ENCODE measurements around the gene RBMS2.

DNA sequence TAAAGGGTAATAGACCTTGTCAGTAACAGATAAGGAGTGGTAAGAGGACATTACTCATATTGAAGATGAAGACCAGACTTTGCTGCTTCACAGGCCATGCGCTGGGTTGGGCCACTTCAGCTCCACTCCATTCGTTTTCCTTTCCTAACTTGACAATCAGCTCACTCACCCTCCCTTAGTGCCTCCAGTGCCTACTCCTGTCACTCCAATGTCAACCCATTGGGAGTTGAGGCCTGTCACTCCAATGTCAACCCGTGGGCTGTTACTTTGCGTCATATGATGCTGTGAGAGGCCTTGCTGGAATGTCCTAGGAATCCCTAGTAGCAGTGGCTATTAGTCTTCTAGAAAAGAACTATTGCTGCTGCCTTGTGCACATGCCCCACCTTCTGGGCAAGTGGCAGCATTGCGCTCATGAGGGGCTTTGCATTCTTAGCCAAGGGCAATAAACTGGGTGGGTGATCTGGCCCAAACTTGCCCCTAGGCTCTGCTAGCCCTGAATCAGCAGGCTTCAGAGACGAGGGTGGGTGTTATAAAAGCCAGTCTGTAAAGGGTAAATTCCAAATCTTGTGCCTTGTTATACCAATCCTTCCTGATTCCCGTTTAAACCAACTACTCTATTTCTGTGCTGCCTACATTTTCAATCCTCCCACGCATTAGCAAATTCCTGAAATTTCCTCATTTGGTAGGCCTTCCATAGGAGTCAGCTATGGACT, 72.4 kb downstream of the RBMS2 start:
- TF ChIP-seq POLR2A (IDR thresholded peaks at IDR 0.05) = no peak
- no peak for TF ChIP-seq EP300 (IDR thresholded peaks at IDR 0.05)
